ENCODE results near the gene FILIP1L. TPM values are rescaled to one million over a fixed set of nuclear protein-coding genes. Genes with fewer than 3 reads are reported as not detected.

Gene FILIP1L
- polyA plus RNA-seq, 4 donors, result 17.6 to 24.4 (median 22.2) TPM

GRCh38 chr3:100125161-100125938, 11.0 kb upstream of the FILIP1L start:
- DNase-seq (ENCODE audit: low read depth in 4 of 4, low spot score in 3 of 4), result no peak

GRCh38 chr3:100124201-100124761, 10.0 kb upstream of the FILIP1L start:
- DNase-seq (ENCODE audit: low read depth in 4 of 4, low spot score in 3 of 4), result no peak

- no peak for DNase-seq (ENCODE audit: low read depth in 4 of 4, low spot score in 3 of 4)
Measured at GRCh38 chr3:100123112-100123511, 8.8 kb upstream of the FILIP1L start.

GRCh38 chr3:100122321-100122720, 8.0 kb upstream of the FILIP1L start:
- no peak for DNase-seq (ENCODE audit: low read depth in 4 of 4, low spot score in 3 of 4)

GRCh38 chr3:100120693-100121092, 6.4 kb upstream of the FILIP1L start:
- no peak for DNase-seq (ENCODE audit: low read depth in 4 of 4, low spot score in 3 of 4)

- no peak for DNase-seq (ENCODE audit: low read depth in 4 of 4, low spot score in 3 of 4)
Measured at GRCh38 chr3:100120012-100120411, 5.7 kb upstream of the FILIP1L start.

GRCh38 chr3:100117093-100117492, 2.8 kb upstream of the FILIP1L start:
- DNase-seq (ENCODE audit: low read depth in 4 of 4, low spot score in 3 of 4), result no peak

GRCh38 chr3:100113723-100114412, 433 bp downstream of the FILIP1L start:
- no peak for DNase-seq (ENCODE audit: low read depth in 4 of 4, low spot score in 3 of 4)

- no peak for DNase-seq (ENCODE audit: low read depth in 4 of 4, low spot score in 3 of 4)
Measured at GRCh38 chr3:100111728-100112127, 2.6 kb downstream of the FILIP1L start.

- no peak for DNase-seq (ENCODE audit: low read depth in 4 of 4, low spot score in 3 of 4)
Measured at GRCh38 chr3:100110162-100110561, 4.1 kb downstream of the FILIP1L start.

GRCh38 chr3:100108464-100109079, 5.7 kb downstream of the FILIP1L start:
- no peak for DNase-seq (ENCODE audit: low read depth in 4 of 4, low spot score in 3 of 4)

GRCh38 chr3:100107221-100107814, 7.0 kb downstream of the FILIP1L start:
- DNase-seq (ENCODE audit: low read depth in 4 of 4, low spot score in 3 of 4), result no peak

GRCh38 chr3:100106531-100107141, 7.7 kb downstream of the FILIP1L start:
- no peak for DNase-seq (ENCODE audit: low read depth in 4 of 4, low spot score in 3 of 4)

- no peak for DNase-seq (ENCODE audit: low read depth in 4 of 4, low spot score in 3 of 4)
Measured at GRCh38 chr3:100106094-100106493, 8.2 kb downstream of the FILIP1L start.

- DNase-seq (ENCODE audit: low read depth in 4 of 4, low spot score in 3 of 4), result no peak
Measured at GRCh38 chr3:100105501-100105900, 8.8 kb downstream of the FILIP1L start.

- DNase-seq (ENCODE audit: low read depth in 4 of 4, low spot score in 3 of 4), result no peak
Measured at GRCh38 chr3:100104817-100105413, 9.4 kb downstream of the FILIP1L start.

- DNase-seq (ENCODE audit: low read depth in 4 of 4, low spot score in 3 of 4), result no peak
Measured at GRCh38 chr3:100104442-100104798, 9.9 kb downstream of the FILIP1L start.

- no peak for DNase-seq (ENCODE audit: low read depth in 4 of 4, low spot score in 3 of 4)
Measured at GRCh38 chr3:100103558-100104441, 10.5 kb downstream of the FILIP1L start.

GRCh38 chr3:100102757-100103156, 11.5 kb downstream of the FILIP1L start:
- DNase-seq (ENCODE audit: low read depth in 4 of 4, low spot score in 3 of 4), result no peak

Data from right renal pelvis (tissue), 4 donors.